Putamen (tissue), 1 donor: ENCODE data around the gene RPS6KB1.
"Not testable (repeated sequence)": the region's sequence is repeated elsewhere in the genome, so short reads cannot be mapped to it uniquely, and the experiment has no call there.

Source experiments
- DNase-seq: peaks from one replicate; pipeline ENCODE4 v3.0.0-alpha.2; 2016; ENCODE audit warnings: low spot score

The RPS6KB1 gene

GRCh38 chr17:59946433-59946832 lies 53.5 kb downstream of the RPS6KB1 start:
- not testable (repeated sequence) for DNase-seq

- not testable (repeated sequence) for DNase-seq
Observed at GRCh38 chr17:59947310-59947709, 54.4 kb downstream of the RPS6KB1 start.

- DNase-seq: no peak
Observed at GRCh38 chr17:59950049-59950448, 57.1 kb downstream of the RPS6KB1 start.

- no peak for DNase-seq
Observed at GRCh38 chr17:59954856-59955255, 61.9 kb downstream of the RPS6KB1 start.

GRCh38 chr17:59959574-59959973 lies 66.7 kb downstream of the RPS6KB1 start:
- DNase-seq: not testable (repeated sequence)

GRCh38 chr17:59962739-59963318 lies 69.9 kb downstream of the RPS6KB1 start:
- no peak for DNase-seq

GRCh38 chr17:59963738-59964481 lies 71.0 kb downstream of the RPS6KB1 start:
- peak; percentile 46 for DNase-seq

GRCh38 chr17:59964482-59965328 lies 71.8 kb downstream of the RPS6KB1 start, which contains the start of gene RNFT1:
Gene RNFT1 (minus strand): TSS chr17:59964740. CDS start chr17:59964663, 77 bp downstream.
- DNase-seq: peak; percentile 90

GRCh38 chr17:59971771-59972170 lies 78.8 kb downstream of the RPS6KB1 start:
- not testable (repeated sequence) for DNase-seq

GRCh38 chr17:59972778-59973177 lies 79.9 kb downstream of the RPS6KB1 start:
- no peak for DNase-seq

- not testable (repeated sequence) for DNase-seq
Observed at GRCh38 chr17:59973483-59973882, 80.6 kb downstream of the RPS6KB1 start.

- not testable (repeated sequence) for DNase-seq
Observed at GRCh38 chr17:59975166-59975565, 82.2 kb downstream of the RPS6KB1 start.

GRCh38 chr17:59996608-59997007 lies 103.7 kb downstream of the RPS6KB1 start:
- not testable (repeated sequence) for DNase-seq
